Calu3 (cell line): ENCODE results near the gene CLTCL1. TPM values are rescaled to one million over a fixed set of nuclear protein-coding genes. Genes with fewer than 3 reads are reported as not detected.

Experiments
- BruUV-seq: library from RNA; stranded (reverse); fragments of 400-500 nt; replicated peaks from 2 replicates; lab custom pipeline; 2021; lab: Mats Ljungman, UMichigan
- CTCF ChIA-PET: fragments of 300-600 bp; sonication (Branson Sonifier 250); formaldehyde crosslinking; loops from one replicate; lab custom pipeline; 2022; ENCODE audit warnings: antibody characterized with exemption; lab: Charles Lee
- DNase-seq: peaks from one replicate; pipeline ENCODE4 v3.0.0; 2022
- H3K27ac Mint-ChIP-seq: one replicate; pipeline ENCODE4 v1.8.0; 2022; ENCODE audit warnings: mixed read lengths; ENCODE audit not compliant: unreplicated experiment
- H3K27me3 Mint-ChIP-seq: one replicate; pipeline ENCODE4 v1.8.0; 2022; ENCODE audit warnings: mixed read lengths; ENCODE audit not compliant: unreplicated experiment
- H3K36me3 Mint-ChIP-seq: one replicate; pipeline ENCODE4 v1.8.0; 2022; ENCODE audit warnings: mild to moderate bottlenecking, moderate library complexity, mixed read lengths; ENCODE audit not compliant: insufficient read depth, unreplicated experiment
- H3K4me1 Mint-ChIP-seq: one replicate; pipeline ENCODE4 v1.8.0; 2022; ENCODE audit warnings: mild to moderate bottlenecking, low read depth, mixed read lengths; ENCODE audit not compliant: unreplicated experiment
- H3K4me3 Mint-ChIP-seq: one replicate; pipeline ENCODE4 v1.8.0; 2022; ENCODE audit warnings: mild to moderate bottlenecking, low read depth, moderate library complexity, mixed read lengths; ENCODE audit not compliant: unreplicated experiment
- H3K9me3 Mint-ChIP-seq: one replicate; pipeline ENCODE4 v1.8.0; 2022; ENCODE audit warnings: low read depth, mixed read lengths; ENCODE audit not compliant: unreplicated experiment
- CTCF ChIP-seq: fragments of 200-600 bp; IDR thresholded peaks from one replicate; pipeline ENCODE4 v1.8.0; 2022; ENCODE audit warnings: antibody characterized with exemption; ENCODE audit not compliant: unreplicated experiment
- intact Hi-C: fragments of 100-400 bp; cut with micrococcal nuclease; formaldehyde crosslinking; loops from one replicate; pipeline ENCODE4 v1.10.0; 2022; ENCODE audit not compliant: unreplicated experiment
- total RNA-seq: library from RNA; stranded (reverse); gene quantifications from 2 replicates; pipeline ENCODE4 v1.2.3, GENCODE V29; 2022

CLTCL1 gene
- total RNA-seq, 1 experiment from 2014 or later, result 2.9 TPM

- Mint-ChIP-seq H3K9me3 (no peaks in the 10 kb centered on the region), H3K36me3 (no peaks in the 10 kb centered on the region), H3K27me3 (no peaks in the 10 kb centered on the region), H3K27ac (no peak overlapping the region), H3K4me3 (no peak overlapping the region), H3K4me1 (no peaks in the 10 kb centered on the region)
- no peak for DNase-seq
- BruUV-seq, result no TSS peak
- intact Hi-C loops, result no loop called here
- TF ChIP-seq CTCF, result no peak
- CTCF ChIA-PET, result no interaction called here
These were observed 69.1 kb downstream of the CLTCL1 start for GRCh38 chr22:19222242-19223005.

GRCh38 chr22:19220867-19221266 is 70.7 kb downstream of the CLTCL1 start:
- Mint-ChIP-seq H3K4me3 (no peak overlapping the region), H3K36me3 (no peaks in the 10 kb centered on the region), H3K9me3 (no peaks in the 10 kb centered on the region), H3K27me3 (no peaks in the 10 kb centered on the region), H3K4me1 (no peaks in the 10 kb centered on the region), H3K27ac (no peak overlapping the region)
- DNase-seq, result no peak
- intact Hi-C loops, result no loop called here
- no TSS peak for BruUV-seq
- no peak for TF ChIP-seq CTCF
- CTCF ChIA-PET, result interaction anchor here (0.6 to 1.1 kb wide), 3 partner anchors 10 to 151 kb away, joined by 3 to 4 read pairs (median 4); no protein-coding TSS in a partner anchor

GRCh38 chr22:19218541-19219233 is 72.8 kb downstream of the CLTCL1 start:
- no peak overlapping the region for H3K4me3 Mint-ChIP-seq
- intact Hi-C loops, result no loop called here
- H3K27me3 Mint-ChIP-seq, result no peaks in the 10 kb centered on the region
- DNase-seq, result no peak
- no peak overlapping the region for H3K27ac Mint-ChIP-seq
- no peaks in the 10 kb centered on the region for H3K36me3 Mint-ChIP-seq
- CTCF ChIA-PET, result interaction anchor here (0.8 to 0.9 kb wide), 2 partner anchors 119 to 582 kb away, joined by 3 to 10 read pairs; no protein-coding TSS in a partner anchor
- no peak for TF ChIP-seq CTCF
- no peaks in the 10 kb centered on the region for H3K4me1 Mint-ChIP-seq
- no TSS peak for BruUV-seq
- no peaks in the 10 kb centered on the region for H3K9me3 Mint-ChIP-seq

- TF ChIP-seq CTCF, result no peak
- Mint-ChIP-seq H3K9me3 (no peaks in the 10 kb centered on the region), H3K27me3 (no peaks in the 10 kb centered on the region), H3K27ac (no peak overlapping the region), H3K36me3 (no peaks in the 10 kb centered on the region), H3K4me3 (no peak overlapping the region), H3K4me1 (no peaks in the 10 kb centered on the region)
- CTCF ChIA-PET, result no interaction called here
- no peak for DNase-seq
- intact Hi-C loops, result no loop called here
- no TSS peak for BruUV-seq
These were observed 74.9 kb downstream of the CLTCL1 start for GRCh38 chr22:19216579-19216978.
